Glomerular endothelial cell (primary cell): ENCODE data around the gene SIK1. TPM values are rescaled to one million over a fixed set of nuclear protein-coding genes. Genes with fewer than 3 reads are reported as not detected.
"Not testable (repeated sequence)": the region's sequence is repeated elsewhere in the genome, so short reads cannot be mapped to it uniquely, and the experiment has no call there.

Source experiments
- DNase-seq: peaks from one replicate; pipeline ENCODE4 v3.0.0-alpha.2; 2011; ENCODE audit warnings: low read depth, low spot score; ENCODE audit errors: extremely low read depth
- total RNA-seq: library from RNA; depleted of rRNA; stranded (reverse); fragments of >200 nt; gene quantifications from 2 replicates; pipeline ENCODE4 v1.2.3, GENCODE V29; 2015

The SIK1 gene
- total RNA-seq, 1 donor from 2014 or later = 14.8 TPM

GRCh38 chr21:43440835-43441727, 14.2 kb upstream of the SIK1 start:
- not testable (repeated sequence) for DNase-seq

- DNase-seq = not testable (repeated sequence)
Measured at GRCh38 chr21:43439316-43440075, 12.6 kb upstream of the SIK1 start.

GRCh38 chr21:43436272-43436671, 9.3 kb upstream of the SIK1 start:
- DNase-seq = not testable (repeated sequence)

DNA sequence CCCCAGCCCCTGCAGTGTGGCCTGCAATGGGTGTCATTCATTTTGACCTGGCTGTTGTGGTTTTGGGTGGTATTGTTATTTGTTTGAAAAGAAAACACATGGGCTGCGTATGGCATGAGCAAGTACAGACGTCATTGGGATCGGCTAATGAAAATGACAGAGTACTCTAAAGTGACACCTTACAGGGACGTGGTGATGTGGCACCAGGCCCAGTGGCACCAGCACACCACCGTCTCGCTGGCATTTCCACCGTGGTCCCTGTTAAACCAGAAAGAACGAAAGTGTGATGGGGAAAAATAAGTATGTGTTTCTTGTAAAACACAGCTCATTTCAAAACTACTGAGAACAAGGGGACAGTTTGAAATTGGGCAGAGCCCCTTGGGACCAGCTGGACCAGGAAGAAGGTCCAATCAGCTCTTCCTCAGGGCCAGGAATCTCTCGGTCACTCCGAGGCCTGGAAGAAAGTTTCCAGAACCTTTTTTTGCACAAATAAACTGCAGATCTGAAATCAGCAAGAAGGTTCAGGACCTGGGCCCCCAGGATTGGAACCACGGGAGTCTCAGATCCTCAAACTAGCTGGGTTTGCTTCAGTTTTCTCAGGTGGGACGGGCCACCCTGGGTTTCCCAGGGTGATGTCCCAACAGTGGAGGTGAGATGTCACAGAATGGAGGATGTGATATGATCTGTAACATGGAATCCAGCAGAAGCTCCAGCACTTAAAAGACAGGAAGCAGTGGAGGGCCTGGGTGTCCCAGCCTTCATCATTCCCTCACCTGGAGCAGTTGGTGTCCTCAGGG, 6.6 kb upstream of the SIK1 start:
- not testable (repeated sequence) for DNase-seq

- not testable (repeated sequence) for DNase-seq
Measured at GRCh38 chr21:43430830-43431416, 4.0 kb upstream of the SIK1 start.

- not testable (repeated sequence) for DNase-seq
Measured at GRCh38 chr21:43428964-43429363, 2.0 kb upstream of the SIK1 start.

GRCh38 chr21:43427242-43427559, 270 bp upstream of the SIK1 start:
- DNase-seq = not testable (repeated sequence)

DNA sequence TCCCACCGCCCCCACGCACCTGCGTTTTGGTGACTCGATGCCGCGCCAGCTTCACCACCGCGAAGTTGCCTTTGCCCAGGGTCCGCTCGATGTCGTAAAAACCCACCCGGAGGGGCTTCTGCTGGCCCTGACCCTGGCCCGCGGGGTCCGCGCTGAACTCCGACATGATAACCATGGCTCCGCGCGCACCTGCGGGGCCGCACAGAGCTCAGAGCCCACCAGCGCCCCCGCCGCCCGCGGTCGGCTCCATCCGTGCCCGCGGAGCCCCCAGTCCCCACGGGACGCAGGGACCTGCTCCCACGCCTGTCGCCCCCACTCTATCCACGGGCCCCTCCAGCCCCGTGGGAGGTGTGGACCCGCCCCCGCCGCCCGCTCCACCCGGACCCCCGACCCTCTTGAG, 927 bp downstream of the SIK1 start:
- DNase-seq = not testable (repeated sequence)

- not testable (repeated sequence) for DNase-seq
Measured at GRCh38 chr21:43419475-43419874, 7.5 kb downstream of the SIK1 start.

- not testable (repeated sequence) for DNase-seq
Measured at GRCh38 chr21:43414576-43414975, 12.4 kb downstream of the SIK1 start.

DNA sequence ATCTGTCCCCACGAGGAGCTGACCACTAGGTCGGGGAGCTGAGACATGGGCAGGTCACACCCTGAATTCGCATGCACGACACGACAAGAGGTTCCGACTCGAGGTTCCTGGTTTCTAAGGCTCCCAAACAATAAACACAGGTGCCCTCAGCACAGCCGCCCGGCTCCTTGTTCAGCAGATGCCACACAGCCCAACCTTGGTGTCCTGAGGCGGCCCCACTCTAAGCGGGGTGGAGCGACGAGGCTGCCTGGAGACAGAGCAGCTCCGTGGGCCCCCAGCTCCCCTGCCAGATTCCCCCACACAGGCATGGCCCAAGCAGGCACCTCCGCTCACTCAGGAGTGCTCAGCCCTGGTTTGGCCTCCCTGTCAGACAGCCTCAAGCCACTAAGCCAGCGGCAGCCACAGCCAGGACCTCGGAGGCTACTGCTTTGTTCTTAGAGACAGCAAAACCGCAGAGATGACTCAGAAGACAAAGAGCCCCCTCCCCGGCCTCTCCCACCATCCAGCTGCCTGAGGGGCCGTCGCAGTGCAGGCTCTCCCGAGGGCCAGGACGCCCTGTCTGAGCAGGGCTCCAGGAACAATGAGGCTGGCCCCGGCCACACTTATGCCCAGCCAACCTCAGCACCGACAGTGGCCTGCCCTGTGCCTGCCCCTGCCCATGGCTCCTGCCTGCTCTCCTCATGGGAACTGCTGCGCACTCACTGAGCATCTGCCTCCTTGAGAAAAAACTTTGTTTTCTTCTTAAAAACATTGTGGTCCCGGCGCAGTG, 14.7 kb downstream of the SIK1 start:
- not testable (repeated sequence) for DNase-seq

DNA sequence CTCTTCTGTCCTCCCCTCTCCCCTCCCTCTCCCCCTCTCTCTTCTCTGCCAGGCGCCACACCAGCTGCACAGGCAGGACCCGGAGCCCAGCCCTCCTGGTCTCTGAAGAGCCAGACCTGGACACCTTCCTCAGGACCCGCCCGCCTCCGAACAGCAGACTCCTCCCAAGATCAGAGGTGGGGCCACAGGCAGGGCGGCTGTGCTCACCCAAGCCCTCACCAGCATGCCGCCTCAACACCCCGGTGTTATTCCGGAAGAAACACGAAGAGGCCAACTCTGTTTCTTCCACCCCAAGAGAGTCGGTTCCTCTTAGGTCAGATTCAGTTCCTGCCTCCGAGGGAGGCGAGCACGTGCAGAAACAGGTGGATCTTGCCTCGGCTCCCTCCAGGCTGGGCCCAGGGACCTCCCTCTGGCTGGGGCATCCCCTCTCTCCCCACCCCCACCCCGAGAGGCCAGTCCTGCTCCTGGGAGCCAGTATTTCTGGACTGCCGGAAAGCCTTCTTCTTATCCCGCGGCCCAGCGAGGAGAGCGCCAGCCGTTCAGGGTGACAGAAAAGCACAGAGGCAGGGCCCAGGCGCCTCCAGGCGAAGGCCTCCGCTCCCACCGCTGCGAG, 16.4 kb downstream of the SIK1 start:
- not testable (repeated sequence) for DNase-seq

GRCh38 chr21:43407139-43407538, 19.8 kb downstream of the SIK1 start:
- not testable (repeated sequence) for DNase-seq

GRCh38 chr21:43404450-43404849, 22.5 kb downstream of the SIK1 start:
- not testable (repeated sequence) for DNase-seq

GRCh38 chr21:43403651-43404430, 23.1 kb downstream of the SIK1 start:
- not testable (repeated sequence) for DNase-seq

- not testable (repeated sequence) for DNase-seq
Measured at GRCh38 chr21:43401125-43401524, 25.8 kb downstream of the SIK1 start.

- not testable (repeated sequence) for DNase-seq
Measured at GRCh38 chr21:43399595-43400015, 27.3 kb downstream of the SIK1 start.

DNA sequence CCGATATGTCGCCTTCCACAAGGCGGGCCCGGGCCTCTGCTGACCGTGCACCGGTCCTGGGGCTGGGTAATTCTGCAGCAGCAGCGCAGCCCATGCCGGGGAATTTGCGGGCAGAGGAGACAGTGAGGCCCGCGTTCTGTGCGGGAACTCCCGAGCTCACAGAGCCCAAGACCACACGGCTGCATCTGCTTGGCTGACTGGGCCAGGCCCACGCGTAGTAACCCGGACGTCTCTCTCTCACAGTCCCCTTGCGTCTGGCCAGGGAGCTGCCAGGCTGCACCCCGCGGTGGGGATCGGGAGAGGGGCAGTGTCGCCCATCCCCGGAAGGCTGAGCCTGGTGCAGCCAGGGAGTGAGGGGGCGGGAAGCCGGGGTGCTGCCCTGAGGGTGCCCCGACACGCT, 27.8 kb downstream of the SIK1 start:
- not testable (repeated sequence) for DNase-seq
